Activated gamma-delta T cell (primary cell): ENCODE results near the gene TYRO3.

Source experiments
- DNase-seq: peaks from one replicate; lab custom pipeline; 2025; lab: John Stamatoyannopoulos, UW
- total RNA-seq, 2 donors: gene quantifications; one replicate each; lab custom pipeline; 2026; lab: John Stamatoyannopoulos, UW

The TYRO3 gene
- total RNA-seq = 0.41 to 1.4 reads per million in 2 donors

DNA sequence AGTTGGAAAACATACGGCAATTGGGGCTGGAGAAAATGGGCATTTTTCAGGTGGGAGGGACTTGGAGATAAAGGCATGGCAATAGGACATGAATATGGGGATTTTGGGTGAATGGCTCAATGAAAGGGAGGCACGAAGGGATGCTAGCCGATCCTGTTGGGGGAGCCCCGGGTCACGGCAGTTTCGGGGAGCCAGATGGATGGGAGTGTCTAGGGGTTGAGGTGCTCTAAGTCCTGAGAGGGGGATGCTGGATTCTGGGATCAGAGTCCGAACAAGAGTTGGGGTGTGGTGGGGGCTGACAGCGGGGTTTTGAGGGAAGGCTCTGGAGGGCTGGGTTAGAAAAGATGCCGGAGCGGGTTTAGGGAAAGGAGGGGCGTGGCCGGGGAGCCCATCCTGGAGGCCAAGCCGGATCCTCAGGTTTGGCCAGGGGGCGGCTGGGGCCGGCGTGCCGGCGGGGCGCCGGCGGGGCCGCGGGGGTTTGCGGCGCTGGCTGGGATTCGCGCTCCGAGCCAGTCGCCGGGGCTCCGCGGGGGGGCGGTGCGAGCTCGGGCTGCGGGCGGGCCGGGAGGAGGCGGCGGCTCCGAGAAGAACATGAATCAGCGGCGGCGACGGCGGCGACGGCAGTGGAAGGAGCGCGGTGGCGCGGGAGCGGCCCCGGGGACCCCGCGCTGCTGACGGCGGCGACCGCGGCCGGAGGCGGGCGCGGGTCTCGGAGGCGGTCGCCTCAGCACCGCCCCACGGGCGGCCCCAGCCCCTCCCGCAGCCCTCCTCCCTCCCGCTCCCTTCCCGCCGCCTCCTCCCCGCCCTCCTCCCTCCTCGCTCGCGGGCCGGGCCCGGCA lies at the start of gene TYRO3:
Gene TYRO3 (plus strand): TSS at position 813 of the 839 bp plus-strand sequence. CDS start 46 bp downstream, outside the sequence.
- DNase-seq = peak; percentile 69

DNA sequence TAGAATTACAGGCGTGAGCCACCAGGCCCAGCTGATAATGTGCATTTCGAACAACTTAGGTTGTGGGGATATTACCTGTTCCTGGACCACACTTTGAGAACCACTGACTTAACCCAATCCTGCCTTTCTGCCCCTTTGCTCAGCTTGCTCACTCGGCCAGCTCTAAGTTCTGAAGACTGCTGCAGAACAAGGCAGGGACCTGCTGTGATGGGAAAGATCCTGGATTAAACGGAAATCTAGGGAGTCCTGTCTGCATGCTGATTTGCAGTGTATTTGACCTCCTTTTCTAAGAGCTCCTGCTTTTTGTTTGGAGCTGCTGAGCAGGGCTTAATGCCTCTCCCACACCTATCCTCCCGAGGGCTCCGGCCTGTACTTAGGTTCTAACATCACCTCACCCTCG lies 48.3 kb upstream of the TYRO3 start:
- DNase-seq = no peak

GRCh38 chr15:41511331-41511898 lies 47.6 kb upstream of the TYRO3 start:
- no peak for DNase-seq

GRCh38 chr15:41511899-41512369 lies 47.1 kb upstream of the TYRO3 start:
- no peak for DNase-seq

- no peak for DNase-seq
These were observed 46.5 kb upstream of the TYRO3 start for GRCh38 chr15:41512512-41512939.

DNA sequence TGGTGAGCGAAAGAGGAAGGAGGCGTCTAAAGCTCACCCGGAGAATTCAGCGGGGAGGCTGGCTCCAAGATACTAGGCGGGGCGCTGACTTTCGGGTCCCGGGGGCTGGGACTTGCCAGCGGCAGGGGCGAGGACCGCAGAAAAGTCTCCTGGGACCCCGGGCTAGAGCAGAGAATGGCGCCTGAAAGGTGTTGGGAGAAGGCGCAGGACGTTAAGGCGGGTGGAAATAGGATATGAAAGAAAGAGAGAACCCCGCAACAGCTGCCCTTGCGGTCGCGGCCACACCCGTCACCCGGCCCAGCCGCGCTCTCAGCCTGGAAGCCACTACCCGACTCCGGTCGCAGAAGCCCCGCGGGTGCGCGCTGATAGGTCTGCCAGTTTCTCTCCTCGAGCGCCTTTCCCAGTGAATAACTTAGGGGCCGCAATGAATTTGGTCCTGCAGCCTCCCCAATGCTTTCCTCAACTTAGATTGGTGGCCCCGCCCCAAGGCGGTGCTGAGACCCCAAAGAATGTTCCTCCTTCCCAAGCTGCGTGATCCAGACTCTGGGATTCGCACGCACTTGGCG lies 46.0 kb upstream of the TYRO3 start:
- DNase-seq = no peak

- no peak for DNase-seq
These were observed 45.3 kb upstream of the TYRO3 start, which contains the start of gene LTK for GRCh38 chr15:41513506-41514227. Gene LTK, minus strand, starts transcription at chr15:41513827. Its CDS starts 118 bp downstream, at chr15:41513709.

GRCh38 chr15:41517895-41518449 lies 41.0 kb upstream of the TYRO3 start:
- DNase-seq = no peak

DNA sequence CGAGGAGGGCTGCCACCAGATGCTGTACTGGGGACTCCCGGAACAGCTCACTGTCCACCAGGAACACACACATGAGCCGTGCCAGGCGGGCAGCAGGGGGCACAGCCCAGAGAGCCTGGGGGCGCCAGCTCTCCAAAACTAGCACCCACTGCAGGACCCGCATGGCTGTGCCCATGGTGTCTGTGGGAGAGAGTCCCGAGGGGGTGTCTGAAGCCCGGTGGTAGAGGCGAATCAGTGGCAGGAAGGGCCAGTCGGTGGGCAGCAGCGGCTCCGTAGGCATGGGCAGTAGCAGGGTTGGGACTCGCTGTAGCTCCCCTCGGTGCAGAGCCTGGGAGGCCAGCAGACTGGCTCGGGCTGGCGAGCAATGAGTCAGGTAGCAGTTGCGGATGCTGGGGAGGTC lies 38.4 kb upstream of the TYRO3 start:
- no peak for DNase-seq

- DNase-seq = no peak
These were observed 37.4 kb upstream of the TYRO3 start for GRCh38 chr15:41521614-41522013.

- DNase-seq = no peak
These were observed 35.9 kb upstream of the TYRO3 start for GRCh38 chr15:41523097-41523496.

DNA sequence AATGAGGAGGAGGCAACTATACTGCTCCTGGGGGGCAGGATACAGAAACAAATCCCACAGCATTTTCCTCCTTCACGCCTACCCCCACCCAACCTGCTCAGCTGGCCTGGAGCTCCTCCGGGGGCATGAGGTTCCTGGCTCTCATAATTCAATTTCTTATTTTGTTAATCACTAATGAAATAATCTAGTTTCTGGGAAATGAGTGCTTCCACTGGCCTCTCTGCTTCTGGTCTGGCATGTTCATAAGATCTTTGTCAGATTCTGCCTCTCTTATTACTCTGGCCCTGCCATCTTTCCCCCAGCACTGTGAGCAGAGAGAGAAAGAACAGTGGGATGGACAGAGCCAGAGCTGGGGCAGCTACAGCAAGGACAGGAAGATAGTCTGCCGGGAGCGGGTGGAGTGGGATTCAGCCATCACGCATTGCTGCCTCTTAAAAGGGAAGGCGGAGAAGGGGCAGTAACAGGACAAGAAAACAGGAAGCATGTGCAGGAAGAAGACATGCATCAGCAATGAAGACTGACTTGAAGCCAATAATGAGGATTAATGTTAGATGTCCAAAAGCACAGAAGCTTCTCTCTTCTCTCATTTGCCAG lies 28.6 kb upstream of the TYRO3 start:
- no peak for DNase-seq

DNA sequence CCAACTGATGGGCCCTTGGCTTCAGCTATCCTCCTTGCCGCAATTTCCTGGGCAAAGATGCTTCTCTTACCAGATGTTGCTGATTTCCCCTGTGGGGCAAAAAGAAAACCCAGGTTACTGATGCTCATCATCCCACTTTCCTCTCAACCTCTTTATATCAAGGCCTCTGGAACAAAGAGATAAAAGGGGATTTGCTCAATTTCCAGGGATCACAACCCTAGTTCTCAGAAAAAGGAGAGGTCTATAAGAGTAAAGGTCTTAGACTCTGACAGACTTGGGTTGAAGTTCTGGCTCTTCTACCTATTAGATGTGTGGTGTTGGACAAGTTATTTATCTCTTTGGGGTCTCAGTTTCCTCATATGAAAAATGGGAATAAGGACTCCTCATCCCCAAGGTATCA lies 23.5 kb upstream of the TYRO3 start:
- no peak for DNase-seq

GRCh38 chr15:41536866-41537265 lies 22.1 kb upstream of the TYRO3 start:
- no peak for DNase-seq

- no peak for DNase-seq
These were observed 15.5 kb upstream of the TYRO3 start for GRCh38 chr15:41543521-41543870.

- DNase-seq = no peak
These were observed 14.4 kb upstream of the TYRO3 start for GRCh38 chr15:41544650-41545015.

DNA sequence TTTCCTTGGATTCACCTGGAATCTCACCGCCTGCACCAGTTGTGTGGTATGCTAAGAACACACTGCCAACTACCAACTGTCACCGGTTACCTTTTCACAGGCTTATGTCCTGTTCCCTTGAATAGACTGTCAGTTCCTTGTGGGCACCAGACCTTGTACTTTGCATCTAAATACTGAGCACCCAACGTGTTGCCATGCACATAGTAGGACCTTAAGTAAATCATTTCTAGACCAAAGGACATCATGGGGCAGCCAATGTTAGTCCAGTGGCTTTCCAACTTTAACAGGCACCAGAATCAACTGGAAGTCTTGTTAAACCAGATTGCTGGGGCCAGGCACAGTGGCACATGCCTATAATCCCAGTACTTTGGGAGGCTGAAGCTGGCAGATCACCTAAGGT lies 13.8 kb upstream of the TYRO3 start:
- no peak for DNase-seq

DNA sequence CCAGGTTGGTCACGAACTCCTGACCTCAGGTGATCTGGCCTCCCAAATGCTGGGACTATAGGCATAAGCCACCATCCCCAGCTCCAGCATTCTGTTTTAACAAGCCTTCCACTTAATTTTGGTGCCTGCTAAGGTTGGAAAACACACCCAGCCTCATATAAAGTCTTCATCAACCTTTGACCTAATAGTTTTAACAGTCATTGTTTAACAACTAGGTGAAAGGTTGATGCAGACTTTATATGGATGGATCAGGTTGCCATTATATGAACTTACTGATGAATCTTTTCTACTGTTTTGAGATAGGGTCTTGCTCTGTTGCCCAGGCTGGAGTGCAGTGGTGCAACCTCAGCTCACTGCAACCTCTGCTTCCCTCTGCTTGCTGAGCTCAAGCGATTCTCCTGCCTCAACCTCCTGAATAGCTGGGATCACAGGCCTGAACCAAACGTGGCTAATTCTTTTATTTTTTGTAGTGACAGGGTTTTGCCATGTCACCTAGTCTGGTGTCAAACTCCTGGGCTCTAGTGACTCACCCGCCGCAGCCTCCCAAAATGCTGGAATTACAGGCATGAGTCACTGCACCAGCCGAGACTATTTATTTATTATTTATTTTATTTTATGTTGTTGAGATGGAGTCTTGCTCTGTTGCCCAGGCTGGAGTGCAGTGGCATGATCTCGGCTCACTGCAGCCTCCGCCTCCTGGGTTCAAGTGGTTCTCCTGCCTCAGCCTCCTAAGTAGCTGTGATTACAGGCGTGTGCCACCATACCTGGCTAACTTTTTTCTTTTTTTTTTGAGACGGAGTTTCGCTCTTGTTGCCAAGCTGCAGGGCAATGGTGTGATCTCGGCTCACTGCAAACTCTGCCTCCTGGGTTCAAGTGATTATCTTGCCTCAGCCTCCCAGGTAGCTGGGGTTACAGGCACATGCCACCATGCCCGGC lies 11.9 kb upstream of the TYRO3 start:
- no peak for DNase-seq

DNA sequence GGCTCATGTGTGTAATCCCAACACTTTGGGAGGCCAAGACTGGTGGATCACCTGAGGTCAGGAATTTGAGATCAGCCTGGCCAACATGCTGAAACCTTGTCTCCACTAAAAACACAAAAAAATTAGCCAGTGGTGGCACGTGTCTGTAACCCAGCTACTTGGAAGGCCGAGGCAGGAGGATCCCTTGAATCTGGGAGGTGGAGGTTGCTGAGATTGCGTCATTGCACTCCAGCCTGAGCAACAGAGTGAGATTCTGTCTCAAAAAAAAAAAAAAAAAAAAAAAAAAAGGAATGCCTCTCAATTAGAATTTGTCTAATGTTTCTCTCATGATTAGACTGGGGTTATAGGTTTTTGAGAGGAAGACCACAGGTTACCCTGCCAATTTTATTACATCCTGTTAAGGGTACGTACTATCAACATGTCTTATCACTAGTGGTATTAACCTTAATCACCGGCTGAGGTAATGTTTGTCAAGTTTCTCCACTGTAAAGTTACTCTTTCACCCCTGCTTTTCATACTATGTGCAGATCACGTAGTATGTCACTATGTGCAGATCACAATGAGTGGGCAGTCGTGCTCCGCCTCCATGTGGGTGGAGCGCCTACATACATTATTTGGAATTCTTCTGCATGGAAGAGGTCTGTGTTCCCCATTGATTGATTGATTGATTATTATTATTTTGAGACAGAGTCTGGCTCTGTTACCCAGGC lies 8.8 kb upstream of the TYRO3 start:
- DNase-seq = no peak

GRCh38 chr15:41553731-41554130 lies 5.3 kb upstream of the TYRO3 start:
- DNase-seq = no peak
